Activated CD8-positive, alpha-beta memory T cell treated with anti-CD3 and anti-CD28 coated beads for 4 hours (primary cell): ENCODE results near the gene CD300LB.
"Not testable (repeated sequence)": the region's sequence is repeated elsewhere in the genome, so short reads cannot be mapped to it uniquely, and the experiment has no call there.

Experiments
- DNase-seq, 2 donors: peaks; one replicate each; pipeline ENCODE4 v3.0.0-alpha.2; 2020; ENCODE audit warnings: low read depth in 2 of 2

The CD300LB gene

GRCh38 chr17:74531231-74531761 is at the start of gene CD300LB:
Gene CD300LB (minus strand): TSS chr17:74531475. CDS start chr17:74531350, 125 bp downstream.
- DNase-seq = no peak

- DNase-seq = no peak
Measured at GRCh38 chr17:74579900-74580299, 48.6 kb upstream of the CD300LB start.

DNA sequence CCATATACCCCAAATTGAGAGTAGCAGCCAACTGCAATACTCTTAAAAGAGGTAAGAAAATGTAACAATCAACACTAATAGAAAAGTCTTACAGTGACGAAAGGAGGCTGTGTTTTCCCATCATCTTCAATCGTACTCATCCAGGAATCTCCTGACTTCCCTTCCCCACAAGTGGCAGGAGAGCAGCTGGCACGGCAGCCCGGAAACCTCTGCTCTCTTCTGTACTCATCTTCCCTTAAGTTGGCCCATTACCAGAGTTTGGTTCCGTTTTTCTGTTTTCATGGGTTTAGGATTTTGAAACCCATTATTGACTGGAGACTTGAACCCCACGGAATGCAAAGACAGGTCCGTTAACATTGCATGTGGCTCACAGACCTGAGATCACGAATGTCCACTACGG is 47.7 kb upstream of the CD300LB start:
- no peak for DNase-seq

GRCh38 chr17:74574489-74575142 is 43.3 kb upstream of the CD300LB start:
- DNase-seq = no peak

- DNase-seq = not testable (repeated sequence)
Measured at GRCh38 chr17:74573635-74574034, 42.4 kb upstream of the CD300LB start.

DNA sequence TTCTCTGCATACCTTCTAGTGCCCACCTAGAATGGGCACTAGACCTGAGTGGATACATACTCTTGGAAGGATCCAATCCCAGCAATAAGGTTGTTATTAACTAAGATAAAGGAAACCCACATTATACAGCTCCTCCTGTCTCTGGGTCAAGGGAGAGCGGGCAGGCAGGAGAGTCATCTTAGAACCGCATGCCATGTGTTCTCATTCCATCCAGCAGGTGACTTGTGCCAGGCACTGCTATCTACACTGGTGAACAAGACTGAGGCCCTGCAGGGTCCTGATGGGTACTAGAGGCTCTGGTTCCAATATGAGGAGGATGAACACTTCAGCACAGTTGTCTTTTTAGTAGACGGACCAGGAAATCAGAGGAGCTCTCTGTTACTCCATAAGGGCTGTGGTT is 41.9 kb upstream of the CD300LB start:
- no peak for DNase-seq

- DNase-seq = no peak
Measured at GRCh38 chr17:74571621-74572270, 40.5 kb upstream of the CD300LB start.

GRCh38 chr17:74569020-74570003 is 38.0 kb upstream of the CD300LB start:
- no peak for DNase-seq

DNA sequence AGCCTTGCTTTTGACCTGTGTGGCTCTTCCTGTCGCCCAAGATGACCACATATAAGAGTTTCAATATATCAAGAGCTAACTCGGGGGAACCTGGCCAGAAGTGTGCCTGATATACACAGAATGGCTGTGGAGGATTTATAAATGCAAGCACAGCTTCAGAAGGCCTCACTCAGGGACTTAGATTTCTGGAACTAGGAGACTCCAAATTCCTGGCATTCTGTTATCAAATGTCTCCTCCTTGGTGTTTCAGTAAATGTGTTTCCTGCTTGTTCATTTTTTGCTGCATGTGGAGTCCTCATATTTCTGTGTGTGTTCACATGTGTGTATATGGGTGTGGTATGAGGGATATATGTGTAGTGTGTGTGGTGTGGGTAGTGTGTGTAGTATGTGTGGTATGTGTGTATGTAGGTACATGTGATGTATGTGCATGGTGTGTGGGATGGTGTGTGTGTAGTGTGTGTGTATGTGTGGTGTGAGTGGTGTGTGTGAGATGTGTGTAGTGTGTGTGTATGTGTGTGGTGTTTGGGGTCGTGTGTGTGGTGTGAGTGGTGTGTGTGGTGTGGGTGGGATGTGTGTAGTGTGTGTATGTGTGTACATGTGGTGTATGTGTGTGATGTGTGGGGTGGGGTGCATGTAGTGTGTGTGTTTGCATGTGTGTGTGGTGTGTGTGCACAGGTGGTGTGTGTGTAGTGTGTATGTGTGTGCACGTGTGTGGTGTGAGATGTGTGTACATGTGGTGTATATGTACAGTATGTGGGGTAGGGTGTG is 37.0 kb upstream of the CD300LB start:
- DNase-seq = no peak

- no peak for DNase-seq
Measured at GRCh38 chr17:74567397-74567796, 36.1 kb upstream of the CD300LB start, which contains the start of gene CD300H. Gene CD300H (minus strand): TSS chr17:74567509.

GRCh38 chr17:74566132-74566753 is 35.0 kb upstream of the CD300LB start:
- DNase-seq = no peak

DNA sequence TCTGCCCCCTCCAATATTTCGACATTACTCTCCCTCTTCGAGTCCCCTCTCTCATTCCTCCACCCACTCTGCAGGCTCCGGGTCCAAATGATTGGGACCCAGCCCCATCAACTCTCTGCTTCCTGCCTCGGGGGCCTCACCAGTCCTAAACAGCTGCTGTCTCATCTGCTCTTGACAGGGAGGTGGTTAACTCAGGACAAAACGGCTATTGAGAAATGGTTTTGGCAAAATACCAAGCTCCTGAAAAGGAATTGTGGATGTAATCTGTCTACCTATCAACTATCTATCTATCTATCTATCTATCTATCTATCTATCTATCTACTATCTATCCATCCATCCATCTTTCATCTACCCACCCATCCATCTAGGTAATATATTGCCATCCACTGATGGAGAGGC is 33.9 kb upstream of the CD300LB start:
- DNase-seq = no peak

DNA sequence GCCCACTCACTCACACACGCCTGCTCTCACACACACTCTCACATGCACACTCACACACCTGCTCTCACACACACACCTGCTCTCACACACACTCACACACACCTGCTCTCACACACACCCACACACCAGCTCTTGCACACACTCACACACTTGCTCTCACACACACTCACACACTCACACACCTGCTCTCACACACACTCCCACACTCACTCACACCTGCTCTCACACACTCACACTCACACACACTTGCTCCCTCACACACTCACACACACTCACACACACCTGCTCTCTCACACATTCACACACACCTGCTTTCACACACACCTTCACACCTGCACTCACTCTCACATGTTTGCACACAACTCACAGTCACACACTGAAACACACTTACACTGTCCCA is 32.1 kb upstream of the CD300LB start:
- no peak for DNase-seq

- DNase-seq = no peak
Measured at GRCh38 chr17:74561586-74561985, 30.3 kb upstream of the CD300LB start.

- DNase-seq = no peak
Measured at GRCh38 chr17:74558882-74559519, 27.7 kb upstream of the CD300LB start.

- not testable (repeated sequence) for DNase-seq
Measured at GRCh38 chr17:74558402-74558801, 27.1 kb upstream of the CD300LB start.

DNA sequence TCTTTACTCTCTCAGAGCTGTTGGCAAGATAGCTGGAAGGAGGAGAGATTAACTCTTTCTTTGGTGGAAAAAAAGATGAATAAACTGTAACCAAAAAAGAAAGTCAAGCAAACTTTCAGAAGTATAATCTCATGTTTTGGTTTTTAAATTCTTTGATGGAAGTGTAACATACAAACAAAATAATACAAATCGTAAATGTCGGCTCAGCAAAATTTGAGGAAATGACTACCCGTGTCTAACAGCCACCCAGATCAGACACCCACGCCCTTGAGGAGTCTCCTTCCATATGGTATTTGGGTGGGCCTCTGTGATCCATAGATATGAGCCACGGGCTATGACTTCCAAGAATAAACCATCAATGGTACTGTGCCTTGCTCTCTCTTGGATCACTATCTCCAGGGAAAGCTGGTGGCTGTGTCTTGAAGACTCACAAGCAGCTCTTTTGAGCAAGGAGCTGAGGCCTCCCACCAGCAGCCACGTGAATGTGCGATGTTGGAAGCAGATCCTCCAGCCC is 24.2 kb upstream of the CD300LB start:
- no peak for DNase-seq

DNA sequence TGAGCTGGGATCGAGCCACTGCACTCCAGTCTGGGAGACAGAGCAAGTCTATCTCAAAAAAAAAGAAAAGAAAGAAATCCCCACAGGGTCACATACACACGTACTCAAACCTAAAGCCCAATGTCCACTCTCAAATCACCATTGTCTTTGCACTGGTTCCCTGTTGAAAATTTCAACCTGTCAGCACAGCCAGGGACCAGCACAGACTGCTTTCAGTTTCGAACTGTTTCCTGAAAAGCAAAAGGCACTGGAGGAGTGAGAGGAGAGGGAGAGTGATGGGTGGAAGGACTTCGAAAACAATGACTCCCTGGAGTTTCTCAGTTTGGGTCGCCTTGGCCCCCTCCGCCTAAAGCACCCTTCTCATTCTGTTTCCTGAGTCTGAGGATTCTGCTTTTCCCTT is 23.6 kb upstream of the CD300LB start:
- DNase-seq = no peak

- DNase-seq = no peak
Measured at GRCh38 chr17:74552037-74552436, 20.8 kb upstream of the CD300LB start.

GRCh38 chr17:74550602-74551001 is 19.3 kb upstream of the CD300LB start:
- DNase-seq = no peak
